Hematopoietic multipotent progenitor cell (in vitro differentiated cells): ENCODE data around the gene CDC25A. TPM values are rescaled to one million over a fixed set of nuclear protein-coding genes. Genes with fewer than 3 reads are reported as not detected.
"Not testable (repeated sequence)": the region's sequence is repeated elsewhere in the genome, so short reads cannot be mapped to it uniquely, and the experiment has no call there.

ENCODE experiments used
- DNase-seq, 3 donors: peaks; one replicate each; pipeline ENCODE4 v3.0.0-alpha.2; 2011 to 2015; ENCODE audit warnings: low read depth in 2 of 3, low spot score in 2 of 3
- total RNA-seq: library from RNA; depleted of rRNA; stranded (reverse); fragments of >200 nt; gene quantifications from one replicate; pipeline ENCODE4 v1.2.3, GENCODE V29; 2012

CDC25A gene
- total RNA-seq = 5.9 TPM

DNA sequence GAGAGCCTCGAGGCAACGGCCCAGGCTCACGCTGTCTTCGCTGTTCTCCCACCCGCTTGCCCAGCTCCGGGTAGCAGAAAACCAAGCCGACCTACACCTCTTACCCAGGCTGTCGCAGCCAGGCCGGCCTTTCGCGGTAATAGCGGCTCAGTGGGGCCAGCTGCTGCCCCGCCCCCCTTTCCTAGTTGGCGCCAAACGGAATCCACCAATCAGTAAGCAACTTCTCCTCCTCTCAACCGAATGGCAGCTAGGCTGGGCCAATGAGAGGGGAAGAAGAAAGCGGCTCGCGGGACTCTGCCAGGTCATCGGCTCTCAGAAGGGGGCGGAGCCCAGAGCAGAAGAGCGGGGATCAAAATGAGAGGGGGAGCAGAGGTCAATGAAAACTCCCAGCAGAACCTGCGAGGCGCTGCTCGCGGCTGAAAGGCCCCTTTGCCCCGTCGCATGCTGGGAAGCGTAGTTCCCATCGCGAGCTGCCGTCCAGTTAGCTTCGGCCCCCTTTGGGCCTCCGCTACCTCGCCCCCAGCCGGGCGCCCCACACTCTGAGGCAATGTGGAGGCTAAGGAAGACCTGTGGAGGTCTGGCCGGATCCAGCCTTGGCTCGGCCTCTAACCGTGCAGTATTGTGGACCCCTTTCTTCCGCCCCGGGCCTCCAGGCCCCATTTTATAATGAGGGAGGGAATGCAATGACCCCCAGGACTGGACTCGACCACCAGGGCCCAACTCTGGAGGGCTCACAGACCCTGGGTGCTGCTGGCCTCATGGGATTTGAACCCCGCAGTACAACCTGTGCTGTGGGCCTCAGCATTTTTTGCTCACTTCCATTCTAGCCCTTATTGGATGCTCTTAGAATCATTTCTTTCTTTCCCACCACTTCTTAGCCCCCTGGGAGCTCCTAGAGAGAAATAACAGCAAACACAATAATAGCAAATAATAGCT, at the start of gene CDC25A:
CDC25A (minus strand) TSS at position 152 of the 936 bp plus-strand sequence. CDS start 470 bp downstream, outside the sequence.
- peak; percentile 69 to 100 (median 98) for DNase-seq

GRCh38 chr3:48236531-48236930, 48.3 kb upstream of the CDC25A start:
- DNase-seq = no peak

- no peak for DNase-seq
Observed at GRCh38 chr3:48233542-48233941, 45.3 kb upstream of the CDC25A start.

DNA sequence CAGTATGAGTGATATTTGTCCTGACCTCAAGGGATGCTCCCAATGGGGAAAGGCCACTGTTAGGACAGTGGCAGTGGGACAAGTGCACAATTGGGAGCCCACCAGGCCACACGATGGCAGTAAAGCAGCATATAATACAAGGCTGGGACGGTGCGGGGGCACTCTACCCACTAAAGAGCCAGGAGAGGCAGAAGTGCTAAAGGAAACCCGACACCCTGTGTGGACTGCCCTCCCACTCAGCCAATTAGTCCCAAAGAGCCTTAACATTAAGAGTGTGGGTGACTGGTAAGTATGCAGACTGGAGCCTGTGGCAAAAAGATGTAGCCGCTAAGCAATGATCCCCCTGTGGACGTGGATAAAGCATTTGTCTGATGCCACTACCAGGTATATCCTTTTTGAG, 44.5 kb upstream of the CDC25A start:
- peak in 2 of 3 donors; percentile 61 to 82 for DNase-seq

- DNase-seq = no peak
Observed at GRCh38 chr3:48232232-48232631, 44.0 kb upstream of the CDC25A start.

DNA sequence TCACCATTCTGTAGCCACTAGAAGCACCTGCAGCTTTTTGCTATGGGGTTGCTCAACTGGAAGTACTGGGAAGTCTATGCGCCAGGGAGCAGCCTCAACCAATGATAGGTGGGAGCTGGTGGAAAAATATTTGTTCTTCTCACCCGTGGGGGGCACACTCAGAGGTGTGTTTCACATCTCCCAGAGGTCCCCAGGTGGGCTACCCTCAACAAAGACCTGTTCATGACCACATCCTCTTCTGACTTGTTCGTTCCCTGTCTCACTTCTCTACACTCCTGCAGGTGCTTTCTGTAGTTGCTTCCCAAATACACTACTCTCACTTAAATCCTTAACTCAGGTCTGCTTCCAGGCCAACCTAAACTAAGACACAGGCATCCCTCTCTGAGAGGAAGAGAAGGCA, 38.7 kb upstream of the CDC25A start:
- no peak for DNase-seq

- DNase-seq = no peak
Observed at GRCh38 chr3:48225587-48225986, 37.4 kb upstream of the CDC25A start.

GRCh38 chr3:48222616-48223513, 34.6 kb upstream of the CDC25A start, which contains the start of gene CAMP:
Gene CAMP, plus strand, starts transcription at chr3:48223495. Its CDS starts 17 bp downstream, at chr3:48223512.
- peak in 2 of 3 donors; percentile 46 to 75 for DNase-seq

DNA sequence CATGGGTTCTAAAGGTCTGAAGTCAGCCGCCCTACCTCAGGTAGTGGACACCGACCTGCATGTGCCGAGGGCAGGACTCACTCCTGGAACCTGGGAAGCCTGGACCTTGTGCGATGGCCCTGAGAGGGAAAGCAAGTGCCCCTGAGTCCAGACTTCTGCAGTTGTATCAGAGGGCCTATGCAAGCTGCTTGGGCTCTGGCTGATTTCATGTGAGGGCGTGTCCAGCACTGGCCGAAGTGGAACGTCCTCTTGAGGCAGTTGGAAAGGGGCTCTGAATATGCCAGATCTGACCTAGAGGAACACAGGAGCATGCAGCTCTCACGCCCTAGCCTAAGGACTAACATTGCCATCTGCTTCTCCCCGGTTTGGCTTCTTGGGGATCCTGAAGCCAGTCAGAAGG, 32.5 kb upstream of the CDC25A start:
- DNase-seq = no peak

DNA sequence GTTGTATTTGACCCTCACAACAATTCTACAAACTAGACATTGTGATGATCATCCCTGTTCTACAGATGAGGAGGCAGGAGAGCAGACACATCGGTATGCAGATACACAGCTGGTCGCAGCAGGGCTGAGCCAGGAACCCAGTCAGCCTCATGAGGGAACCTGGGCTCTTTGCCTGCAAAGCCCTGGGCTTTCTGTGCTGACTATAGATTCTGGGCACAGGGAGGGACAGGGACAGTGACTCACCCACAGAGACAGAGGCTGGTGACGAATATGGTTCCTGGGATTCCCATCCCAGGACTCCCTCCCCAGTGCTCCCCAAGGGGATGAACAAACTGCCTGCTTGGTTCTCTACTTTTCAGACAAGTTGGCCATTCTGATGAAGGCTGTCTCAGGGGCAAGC, 31.3 kb upstream of the CDC25A start:
- DNase-seq = no peak

DNA sequence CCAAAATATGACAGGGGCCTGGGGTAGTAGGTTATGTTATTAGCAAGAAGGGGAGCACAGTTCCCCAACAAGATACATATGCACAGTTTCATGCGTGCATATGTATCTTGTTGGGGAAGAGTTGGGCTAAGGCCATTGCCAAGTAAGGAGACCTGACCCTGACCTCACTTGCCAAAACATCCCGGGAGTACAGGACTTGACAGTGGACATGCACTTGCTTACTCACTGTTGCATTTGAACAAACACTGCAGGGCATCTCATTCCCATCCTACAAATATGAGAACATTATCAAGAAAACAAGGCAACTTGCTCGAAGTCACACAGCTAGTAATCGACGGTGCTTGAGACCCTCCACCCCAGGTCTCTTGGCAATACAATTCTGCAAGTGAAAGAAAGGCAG, 30.3 kb upstream of the CDC25A start:
- DNase-seq = no peak

DNA sequence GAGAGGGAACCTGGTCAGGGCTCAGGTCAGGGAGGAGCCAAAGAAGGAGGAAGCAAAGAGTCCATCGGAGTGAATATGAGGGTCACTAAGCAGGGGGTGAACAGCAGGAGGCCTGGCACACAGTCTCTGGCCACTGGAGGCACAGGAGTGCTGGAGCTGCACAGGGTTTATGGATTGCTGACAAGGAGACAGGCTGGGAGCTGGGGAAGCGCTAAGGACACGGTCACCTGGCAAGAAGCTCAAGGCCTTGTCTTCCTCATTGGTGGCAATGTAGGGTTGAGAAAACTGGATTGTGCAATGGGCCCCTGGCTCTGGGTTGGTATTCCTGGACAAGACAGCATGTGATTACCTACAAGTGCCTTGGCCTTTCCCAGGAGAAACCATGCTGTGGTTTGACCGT, 29.2 kb upstream of the CDC25A start:
- DNase-seq = no peak

DNA sequence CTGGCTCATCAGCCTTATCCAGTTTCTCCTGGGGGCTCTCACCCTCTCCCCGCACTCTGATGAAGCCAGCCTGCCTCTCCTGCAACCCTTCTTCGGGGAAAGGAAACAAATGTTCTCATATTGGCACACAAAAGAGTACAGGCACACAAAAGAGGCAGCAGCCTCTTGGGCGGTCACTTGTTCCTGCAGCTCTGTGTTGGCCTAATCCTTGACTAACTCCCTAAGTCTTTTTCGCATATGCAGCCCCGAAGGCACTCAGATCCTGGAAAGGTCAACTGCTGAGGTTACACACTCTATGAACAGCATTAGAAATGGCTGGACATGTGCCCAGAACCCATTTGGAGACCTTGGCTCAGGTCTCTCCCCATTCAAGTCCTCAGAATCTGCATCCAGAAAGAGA, 27.7 kb upstream of the CDC25A start:
- DNase-seq = no peak

- DNase-seq = no peak
Observed at GRCh38 chr3:48215466-48215865, 27.2 kb upstream of the CDC25A start.

GRCh38 chr3:48215019-48215418, 26.8 kb upstream of the CDC25A start:
- no peak for DNase-seq

DNA sequence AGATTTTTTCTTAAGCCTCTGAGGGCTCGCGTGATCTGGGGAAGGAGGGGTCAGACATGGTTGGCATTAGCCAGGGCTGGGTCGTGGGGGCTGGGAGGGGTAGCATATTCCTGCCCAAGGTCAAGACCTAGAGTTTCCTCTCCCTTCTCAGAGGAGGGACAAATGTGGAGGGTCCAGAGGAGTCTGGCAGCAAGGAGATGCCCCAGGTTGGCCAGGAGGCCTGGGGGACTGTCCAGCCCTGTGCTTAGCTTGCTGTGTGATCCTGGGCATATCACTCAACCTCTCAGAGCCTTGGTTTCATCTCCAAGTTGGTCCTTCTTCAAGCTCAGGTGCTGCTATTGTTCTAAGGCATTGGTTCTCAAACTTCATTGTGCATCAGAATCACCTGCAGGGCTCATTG, 26.0 kb upstream of the CDC25A start:
- DNase-seq = no peak

DNA sequence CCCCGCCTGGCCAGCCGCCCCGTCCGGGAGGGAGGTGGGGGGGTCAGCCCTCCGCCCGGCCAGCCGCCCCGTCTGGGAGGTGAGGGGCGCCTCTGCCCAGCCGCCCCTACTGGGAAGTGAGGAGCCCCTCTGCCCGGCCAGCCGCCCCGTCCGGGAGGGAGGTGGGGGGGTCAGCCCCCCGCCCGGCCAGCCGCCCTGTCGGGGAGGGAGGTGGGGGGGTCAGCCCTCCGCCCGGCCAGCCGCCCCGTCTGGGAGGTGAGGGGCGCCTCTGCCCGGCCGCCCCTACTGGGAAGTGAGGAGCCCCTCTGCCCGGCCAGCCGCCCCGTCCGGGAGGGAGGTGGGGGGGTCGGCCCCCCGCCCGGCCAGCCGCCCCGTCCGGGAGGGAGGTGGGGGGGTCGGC, 23.6 kb upstream of the CDC25A start:
- not testable (repeated sequence) for DNase-seq

DNA sequence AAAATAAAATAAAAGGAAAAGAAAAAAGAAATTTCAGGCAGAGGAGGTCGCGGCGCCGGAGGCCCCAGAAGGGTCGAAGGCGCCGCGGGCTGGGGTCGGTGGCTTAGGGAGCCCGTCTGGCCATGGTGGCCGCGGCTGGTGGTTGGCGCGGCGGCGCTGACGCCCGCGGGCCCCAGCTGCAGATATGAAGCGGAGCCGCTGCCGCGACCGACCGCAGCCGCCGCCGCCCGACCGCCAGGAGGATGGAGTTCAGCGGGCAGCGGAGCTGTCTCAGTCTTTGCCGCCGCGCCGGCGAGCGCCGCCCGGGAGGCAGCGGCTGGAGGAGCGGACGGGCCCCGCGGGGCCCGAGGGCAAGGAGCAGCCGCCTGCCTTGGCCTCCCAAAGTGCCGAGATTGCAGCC, 22.3 kb upstream of the CDC25A start:
- not testable (repeated sequence) for DNase-seq

DNA sequence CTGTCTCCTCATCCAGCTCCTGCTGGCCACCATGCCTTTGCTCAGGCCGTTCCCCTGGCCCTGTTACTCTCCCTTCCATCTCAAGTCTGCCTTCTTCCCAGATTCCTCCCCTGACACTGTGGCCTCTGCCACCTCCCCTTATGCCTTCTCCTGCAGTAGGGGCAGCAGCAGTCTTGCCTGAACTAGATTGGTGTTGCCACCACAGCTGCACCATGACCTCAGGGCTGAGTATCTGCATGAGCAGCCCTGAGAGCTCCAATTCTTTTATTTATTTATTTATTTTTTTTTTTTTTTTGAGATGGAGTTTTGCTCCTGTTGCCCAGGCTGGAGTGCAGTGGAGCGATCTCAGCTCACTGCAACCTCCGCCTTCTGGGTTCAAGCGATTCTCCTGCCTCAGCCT, 21.2 kb upstream of the CDC25A start:
- DNase-seq = no peak

- no peak for DNase-seq
Observed at GRCh38 chr3:48208076-48208475, 19.9 kb upstream of the CDC25A start.

GRCh38 chr3:48202632-48203031, 14.4 kb upstream of the CDC25A start:
- DNase-seq = no peak
